ENCODE results near the gene ANKRD29.

- TF ChIP-seq CTCF (IDR thresholded peaks at IDR 0.05) (no peak), POLR2A (IDR thresholded peaks at IDR 0.05) (no peak)
Observed at GRCh38 chr18:23710946-23711345, 48.2 kb upstream of the ANKRD29 start.
